ENCODE data around the gene CDKAL1.

GRCh38 chr6:20778459-20778858 lies 244.2 kb downstream of the CDKAL1 start:
- TF ChIP-seq, protein P1, sequence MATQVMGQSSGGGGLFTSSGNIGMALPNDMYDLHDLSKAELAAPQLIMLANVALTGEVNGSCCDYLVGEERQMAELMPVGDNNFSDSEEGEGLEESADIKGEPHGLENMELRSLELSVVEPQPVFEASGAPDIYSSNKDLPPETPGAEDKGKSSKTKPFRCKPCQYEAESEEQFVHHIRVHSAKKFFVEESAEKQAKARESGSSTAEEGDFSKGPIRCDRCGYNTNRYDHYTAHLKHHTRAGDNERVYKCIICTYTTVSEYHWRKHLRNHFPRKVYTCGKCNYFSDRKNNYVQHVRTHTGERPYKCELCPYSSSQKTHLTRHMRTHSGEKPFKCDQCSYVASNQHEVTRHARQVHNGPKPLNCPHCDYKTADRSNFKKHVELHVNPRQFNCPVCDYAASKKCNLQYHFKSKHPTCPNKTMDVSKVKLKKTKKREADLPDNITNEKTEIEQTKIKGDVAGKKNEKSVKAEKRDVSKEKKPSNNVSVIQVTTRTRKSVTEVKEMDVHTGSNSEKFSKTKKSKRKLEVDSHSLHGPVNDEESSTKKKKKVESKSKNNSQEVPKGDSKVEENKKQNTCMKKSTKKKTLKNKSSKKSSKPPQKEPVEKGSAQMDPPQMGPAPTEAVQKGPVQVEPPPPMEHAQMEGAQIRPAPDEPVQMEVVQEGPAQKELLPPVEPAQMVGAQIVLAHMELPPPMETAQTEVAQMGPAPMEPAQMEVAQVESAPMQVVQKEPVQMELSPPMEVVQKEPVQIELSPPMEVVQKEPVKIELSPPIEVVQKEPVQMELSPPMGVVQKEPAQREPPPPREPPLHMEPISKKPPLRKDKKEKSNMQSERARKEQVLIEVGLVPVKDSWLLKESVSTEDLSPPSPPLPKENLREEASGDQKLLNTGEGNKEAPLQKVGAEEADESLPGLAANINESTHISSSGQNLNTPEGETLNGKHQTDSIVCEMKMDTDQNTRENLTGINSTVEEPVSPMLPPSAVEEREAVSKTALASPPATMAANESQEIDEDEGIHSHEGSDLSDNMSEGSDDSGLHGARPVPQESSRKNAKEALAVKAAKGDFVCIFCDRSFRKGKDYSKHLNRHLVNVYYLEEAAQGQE (IDR thresholded peaks at IDR 0.05; ENCODE audit: insufficient read depth in 1 of 2, low read depth in 2 of 2, low read length in 2 of 2) = no peak
- TF ChIP-seq SIN3A (IDR thresholded peaks at IDR 0.05; ENCODE audit: borderline replicate concordance, insufficient read depth, low read length) = no peak
